Breast epithelium (tissue), 3 donors: ENCODE data around the gene PCP4L1.
"Not testable (repeated sequence)": the region's sequence is repeated elsewhere in the genome, so short reads cannot be mapped to it uniquely, and the experiment has no call there.

Experiments used
- POLR2AphosphoS5 ChIP-seq, 3 donors: sonication (generic); formaldehyde crosslinking; IDR thresholded peaks; one replicate each; pipeline ENCODE4 v1.6.1; 2017; ENCODE audit warnings: antibody characterized with exemption in 3 of 3
- TF ChIP-seq, protein P1 (sequence below), 3 donors: fragments of 450-650 bp; IDR thresholded peaks; one replicate each; pipeline ENCODE4 v1.5.1; 2016 to 2017; ENCODE audit warnings: antibody characterized with exemption in 3 of 3, mild to moderate bottlenecking in 3 of 3, moderate library complexity in 3 of 3

DNA sequence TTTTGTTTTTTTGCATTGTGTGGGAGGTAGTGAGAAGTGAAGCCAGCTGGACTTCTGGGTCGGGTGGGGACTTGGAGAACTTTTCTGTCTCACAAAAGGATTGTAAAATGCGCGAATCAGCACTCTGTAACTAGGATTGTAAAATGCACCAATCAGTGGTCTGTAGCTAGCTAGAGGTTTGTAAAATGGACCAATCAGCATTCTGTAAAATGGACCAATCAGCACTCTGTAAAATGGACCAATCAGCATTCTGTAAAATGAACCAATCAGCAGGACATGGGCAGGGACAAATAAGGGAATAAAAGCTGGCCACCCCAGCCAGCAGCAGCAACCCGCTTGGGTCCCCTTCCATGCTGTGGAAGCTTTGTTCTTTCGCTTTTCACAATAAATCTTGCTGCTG, 8.4 kb upstream of the PCP4L1 start:
- TF ChIP-seq, protein P1, sequence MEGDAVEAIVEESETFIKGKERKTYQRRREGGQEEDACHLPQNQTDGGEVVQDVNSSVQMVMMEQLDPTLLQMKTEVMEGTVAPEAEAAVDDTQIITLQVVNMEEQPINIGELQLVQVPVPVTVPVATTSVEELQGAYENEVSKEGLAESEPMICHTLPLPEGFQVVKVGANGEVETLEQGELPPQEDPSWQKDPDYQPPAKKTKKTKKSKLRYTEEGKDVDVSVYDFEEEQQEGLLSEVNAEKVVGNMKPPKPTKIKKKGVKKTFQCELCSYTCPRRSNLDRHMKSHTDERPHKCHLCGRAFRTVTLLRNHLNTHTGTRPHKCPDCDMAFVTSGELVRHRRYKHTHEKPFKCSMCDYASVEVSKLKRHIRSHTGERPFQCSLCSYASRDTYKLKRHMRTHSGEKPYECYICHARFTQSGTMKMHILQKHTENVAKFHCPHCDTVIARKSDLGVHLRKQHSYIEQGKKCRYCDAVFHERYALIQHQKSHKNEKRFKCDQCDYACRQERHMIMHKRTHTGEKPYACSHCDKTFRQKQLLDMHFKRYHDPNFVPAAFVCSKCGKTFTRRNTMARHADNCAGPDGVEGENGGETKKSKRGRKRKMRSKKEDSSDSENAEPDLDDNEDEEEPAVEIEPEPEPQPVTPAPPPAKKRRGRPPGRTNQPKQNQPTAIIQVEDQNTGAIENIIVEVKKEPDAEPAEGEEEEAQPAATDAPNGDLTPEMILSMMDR (IDR thresholded peaks at IDR 0.05): not testable (repeated sequence)
- not testable (repeated sequence) for TF ChIP-seq POLR2AphosphoS5 (IDR thresholded peaks at IDR 0.05)
